Right cardiac atrium (tissue), 5 donors: Measurements from ENCODE around the gene TERC. TPM values are rescaled to one million over a fixed set of nuclear protein-coding genes. Genes with fewer than 3 reads are reported as not detected.
"Not testable (repeated sequence)": the region's sequence is repeated elsewhere in the genome, so short reads cannot be mapped to it uniquely, and the experiment has no call there.

ENCODE experiments used
- ATAC-seq, 2 donors: fragments of 200-7000 bp; cut with Tn5 transposase; one replicate each; pipeline versions ENCODE4 v1.8.0 to v1.9.1; 2020; ENCODE audit warnings: moderate library complexity in 2 of 2, mild to moderate bottlenecking in 1 of 2
- DNase-seq, 3 donors: peaks; one replicate each; pipeline ENCODE4 v3.0.0-alpha.2; 2020
- H3K27ac ChIP-seq: one replicate; pipeline ENCODE4 v1.5.1; 2013; ENCODE audit warnings: mild to moderate bottlenecking, low read length, control low read depth, moderate library complexity
- H3K27me3 ChIP-seq: one replicate; pipeline ENCODE4 v1.6.1; 2013; ENCODE audit not compliant: control insufficient read depth, insufficient read depth
- H3K4me1 ChIP-seq: one replicate; pipeline ENCODE4 v1.6.1; 2013; ENCODE audit warnings: low read length; ENCODE audit not compliant: control insufficient read depth, insufficient read depth
- H3K4me3 ChIP-seq: one replicate; pipeline ENCODE4 v1.5.1; 2013; ENCODE audit warnings: low read length, control low read depth
- H3K9me3 ChIP-seq: one replicate; pipeline ENCODE4 v1.6.1; 2013; ENCODE audit warnings: low read length; ENCODE audit not compliant: control insufficient read depth
- WGBS: extraction: QIAGEN DNeasy Blood & Tissue Kit; methylation state at CpG from one replicate; pipeline ENCODE4 v1.1.7; 2013; 5-methylcytosine and 5-hydroxymethylcytosine counted together
- intact Hi-C, 4 donors: fragments of 100-400 bp; cut with DNase I; formaldehyde crosslinking; loops; one replicate each; pipeline versions ENCODE4 v1.11.0 to v1.14.0; 2022 to 2023
- polyA plus RNA-seq: library from polyadenylated mRNA; stranded (reverse); fragments of 200-250 nt; gene quantifications from one replicate; pipeline ENCODE4 v1.2.3, GENCODE V29; 2013
- total RNA-seq, 4 donors: library from RNA; stranded (reverse); fragmentation: NEBNext Ultra II Directional; extraction: Animal tissue kit (Norgen Biotek cat#: 25700); gene quantifications; one replicate each; pipeline ENCODE4 v1.2.1, GENCODE V29; 2021
- donor health status: healthy with polysubstance abuse.
- donor health status: DM: no; HTN: yes; CAD: no.
- donor health status: DM: no; HTN: no; CAD: no.
- donor health status: DM: no; HTN: yes; CAD: no; lungs with severe emphysema.
- donor health status: DM: yes; HTN: yes; CAD: no.

TERC gene
- total and polyA plus RNA-seq, 5 donors = 1.2 to 2.8 (median 1.4) TPM; not detected in 1

DNA sequence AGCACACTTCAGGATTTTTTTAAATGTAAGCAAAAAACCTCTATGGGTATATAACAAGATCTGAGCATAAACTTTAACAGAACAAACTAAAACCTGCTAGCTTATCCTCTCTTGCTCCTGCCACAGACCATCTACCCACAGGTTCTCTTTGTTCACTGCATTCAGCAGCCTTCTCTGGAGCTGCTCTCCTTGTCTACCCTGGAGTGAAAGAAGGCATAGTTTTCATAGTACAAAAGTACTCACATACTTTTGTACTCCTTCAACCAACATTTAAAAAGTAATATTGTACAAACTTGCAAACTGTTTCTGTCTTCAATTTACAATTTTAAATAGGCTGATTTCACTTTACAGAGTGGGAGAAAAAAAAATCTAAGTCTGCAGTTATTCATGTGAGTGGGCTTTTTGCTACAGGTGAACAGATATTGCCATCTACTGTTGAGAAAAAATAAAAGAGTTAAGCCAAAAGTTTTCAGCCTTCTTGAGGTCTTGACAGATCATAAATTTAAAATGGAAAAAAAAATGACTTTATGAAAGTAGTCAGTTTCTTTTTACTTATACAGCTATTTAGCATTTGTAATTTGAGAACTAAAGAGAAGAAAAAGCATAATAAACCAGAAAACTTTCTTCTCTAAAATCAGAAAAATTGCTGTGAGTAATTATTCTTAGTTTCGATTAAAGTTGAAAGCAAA, 20.4 kb downstream of the TERC start:
- Histone ChIP-seq H3K4me1 (no peaks in the 10 kb centered on the region), H3K4me3 (no peak overlapping the region), H3K9me3 (no peaks in the 10 kb centered on the region), H3K27ac (no peak overlapping the region), H3K27me3 (peaks cover 3% of the 10 kb centered on the region)
- WGBS = 45% methylated on average over 1 of the region's 1 CpG
- DNase-seq (no peak), ATAC-seq (peak; percentile 39 to 47)
- intact Hi-C loops = loop anchor here in 3 of 4 donors (5.0 to 10.0 kb wide), 5 partner anchors 77 to 790 kb away; no protein-coding TSS in a partner anchor

- no peak for DNase-seq
- Histone ChIP-seq H3K4me1 (no peaks in the 10 kb centered on the region), H3K9me3 (no peaks in the 10 kb centered on the region), H3K27ac (no peak overlapping the region), H3K4me3 (no peak overlapping the region), H3K27me3 (no peaks in the 10 kb centered on the region)
- intact Hi-C loops = no loop called here
- no peak for ATAC-seq
- 68% methylated on average over 2 of the region's 2 CpGs for whole genome bisulfite sequencing
Observed at GRCh38 chr3:169739067-169739466, 25.8 kb downstream of the TERC start.

GRCh38 chr3:169731857-169732256, 33.0 kb downstream of the TERC start:
- H3K4me3 ChIP-seq, ATAC-seq, H3K4me1 ChIP-seq, H3K27ac ChIP-seq, H3K27me3 ChIP-seq, H3K9me3 ChIP-seq, DNase-seq, intact Hi-C loops: not testable (repeated sequence)

DNA sequence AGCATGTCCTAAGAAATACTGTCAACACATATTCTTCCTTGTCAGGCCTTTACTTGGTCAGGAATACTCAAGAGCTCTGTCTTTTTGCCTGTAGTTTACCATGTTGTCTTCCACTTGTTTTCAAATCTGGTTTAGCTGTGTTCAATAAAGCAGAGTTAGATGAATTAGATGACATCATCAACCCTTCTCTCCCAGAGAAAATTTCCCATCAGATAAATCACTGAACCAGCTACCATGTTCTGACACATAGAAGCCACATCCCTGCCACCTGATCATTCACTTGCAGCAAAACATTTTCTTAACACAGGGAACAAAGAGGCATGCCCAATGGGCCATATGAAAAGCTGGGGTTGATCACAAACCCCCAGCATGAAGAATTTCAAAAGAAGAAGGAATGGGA, 42.1 kb downstream of the TERC start:
- intact Hi-C loops = no loop called here
- no peak overlapping the region for H3K27ac ChIP-seq
- no peaks in the 10 kb centered on the region for H3K4me1 ChIP-seq
- no peak overlapping the region for H3K4me3 ChIP-seq
- H3K9me3 ChIP-seq = no peaks in the 10 kb centered on the region
- no peak for DNase-seq
- H3K27me3 ChIP-seq = no peaks in the 10 kb centered on the region
- ATAC-seq = no peak

DNA sequence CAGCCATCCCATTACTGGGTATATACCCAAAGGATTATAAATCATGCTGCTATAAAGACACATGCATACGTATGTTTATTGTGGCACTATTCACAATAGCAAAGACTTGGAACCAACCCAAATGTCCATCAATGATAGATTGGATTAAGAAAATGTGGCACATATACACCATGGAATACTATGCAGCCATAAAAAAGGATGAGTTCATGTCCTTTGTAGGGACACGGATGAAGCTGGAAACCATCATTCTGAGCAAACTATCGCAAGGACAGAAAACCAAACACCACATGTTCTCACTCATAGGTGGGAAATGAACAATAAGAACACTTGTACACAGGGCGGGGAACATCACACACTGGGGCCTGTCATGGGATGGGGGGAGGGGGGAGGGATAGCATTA, 46.4 kb downstream of the TERC start:
- H3K4me3 ChIP-seq, DNase-seq, ATAC-seq, intact Hi-C loops, H3K4me1 ChIP-seq, H3K27me3 ChIP-seq, H3K27ac ChIP-seq, H3K9me3 ChIP-seq: not testable (repeated sequence)
- WGBS = 93% methylated on average over 4 of the region's 4 CpGs

Other genes with a start within 250 kb of the TERC start
- 10 to 100 TPM; 23.2 to 29.9 (median 27.1) TPM for gene MECOM, start 101.3 kb downstream of the TERC start, total RNA-seq
- gene MECOM, start 101.3 kb downstream of the TERC start, polyA plus RNA-seq = 8.2 TPM
- gene ACTRT3, start 4.5 kb upstream of the TERC start, total RNA-seq = 1 to 10 TPM; 1.7 to 2.8 (median 2.3) TPM
- 1.1 TPM for gene ACTRT3, start 4.5 kb upstream of the TERC start, polyA plus RNA-seq
- gene MYNN, start 8.3 kb upstream of the TERC start, total RNA-seq = 10 to 100 TPM; 12.4 to 16.0 (median 12.8) TPM
- gene MYNN, start 8.3 kb upstream of the TERC start, polyA plus RNA-seq = 8.4 TPM
- gene LRRIQ4, start 47.8 kb upstream of the TERC start, total RNA-seq = not detected
- not detected for gene LRRIQ4, start 47.8 kb upstream of the TERC start, polyA plus RNA-seq
- gene LRRC34, start 47.8 kb upstream of the TERC start, total RNA-seq = 1 to 10 TPM; 2.1 to 5.5 (median 2.7) TPM
- 2.9 TPM for gene LRRC34, start 47.8 kb upstream of the TERC start, polyA plus RNA-seq
- not detected for gene LRRC31, start 104.9 kb upstream of the TERC start, total RNA-seq
- not detected for gene LRRC31, start 104.9 kb upstream of the TERC start, polyA plus RNA-seq
- not detected for gene SAMD7, start 146.5 kb upstream of the TERC start, total RNA-seq
- gene SAMD7, start 146.5 kb upstream of the TERC start, polyA plus RNA-seq = not detected
- gene SEC62, start 201.7 kb upstream of the TERC start, total RNA-seq = 10 to 100 TPM; 90.0 to 99.7 (median 97.2) TPM
- gene SEC62, start 201.7 kb upstream of the TERC start, polyA plus RNA-seq = 45.0 TPM